D341Med (cell line): ENCODE data around the gene GRB10.

Experiments used
- DNase-seq: peaks from one replicate; pipeline ENCODE4 v3.0.0; 2012; ENCODE audit warnings: low spot score

The GRB10 gene

GRCh38 chr7:50782375-50783208 is at the start of gene GRB10:
TSS of gene GRB10 (minus strand) at chr7:50782896. CDS start at chr7:50732322, 50,574 bp downstream.
- DNase-seq, result peak; percentile 77

GRCh38 chr7:50828801-50829200 is 46.1 kb upstream of the GRB10 start:
- DNase-seq, result no peak

- DNase-seq, result no peak
Observed at GRCh38 chr7:50828116-50828515, 45.4 kb upstream of the GRB10 start.

- no peak for DNase-seq
Observed at GRCh38 chr7:50827281-50827680, 44.6 kb upstream of the GRB10 start.

DNA sequence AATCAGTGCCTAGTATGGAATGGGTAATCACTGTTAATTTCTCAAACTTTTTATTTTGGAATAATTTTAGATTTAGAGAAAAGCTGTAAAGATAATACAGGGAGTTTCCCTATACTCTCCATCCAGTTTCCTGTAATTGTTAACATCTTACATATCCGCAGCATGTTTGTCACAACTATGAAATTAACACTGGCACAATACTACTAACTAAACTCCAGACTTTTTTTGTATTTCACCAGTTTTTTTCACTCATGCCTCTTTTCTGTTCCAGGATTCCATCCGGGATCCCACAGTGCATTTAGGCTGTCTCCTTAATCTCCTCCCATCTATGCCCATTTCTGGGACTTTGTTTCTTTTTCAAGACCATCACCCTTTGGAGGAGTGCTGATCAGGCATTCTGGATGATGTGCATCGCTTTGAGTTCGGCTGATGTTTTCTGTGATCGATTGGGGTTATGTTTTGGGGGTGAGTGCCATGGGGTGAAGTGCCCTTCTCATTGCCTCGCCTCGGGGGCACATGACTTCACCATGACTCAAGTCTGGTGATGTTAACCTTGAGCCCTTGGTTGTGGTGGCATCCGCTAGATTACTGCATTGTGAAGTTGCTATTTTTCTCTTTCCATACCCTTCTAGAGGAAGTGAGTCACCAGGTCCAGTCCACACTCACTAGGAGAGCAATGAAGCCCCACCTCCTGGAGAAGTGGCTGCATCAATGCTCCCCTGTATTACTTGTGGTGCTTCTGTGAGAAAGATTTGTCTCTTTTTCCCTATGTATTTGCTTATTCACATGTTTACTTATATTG is 43.9 kb upstream of the GRB10 start:
- no peak for DNase-seq

DNA sequence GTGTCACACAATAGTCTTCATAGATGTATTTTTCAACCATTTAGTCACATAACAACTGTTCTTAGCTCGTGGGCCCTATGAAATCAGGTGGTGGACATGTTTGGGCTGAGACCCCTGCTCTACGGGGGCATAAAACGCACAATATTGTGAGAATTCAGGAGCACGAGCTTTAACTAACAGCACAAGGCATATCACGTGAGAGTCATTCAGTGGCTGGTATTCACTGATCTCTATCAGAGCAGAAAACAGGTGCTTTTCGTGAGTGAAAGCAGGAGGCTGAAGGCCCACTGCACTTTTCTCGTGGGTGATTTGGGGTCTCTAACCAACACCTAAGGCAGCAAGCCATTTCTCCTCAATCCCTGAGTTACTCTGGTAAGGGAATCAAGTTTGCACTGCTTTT is 42.8 kb upstream of the GRB10 start:
- DNase-seq, result no peak

- no peak for DNase-seq
Observed at GRCh38 chr7:50824882-50825281, 42.2 kb upstream of the GRB10 start.

GRCh38 chr7:50822706-50823105 is 40.0 kb upstream of the GRB10 start:
- no peak for DNase-seq

DNA sequence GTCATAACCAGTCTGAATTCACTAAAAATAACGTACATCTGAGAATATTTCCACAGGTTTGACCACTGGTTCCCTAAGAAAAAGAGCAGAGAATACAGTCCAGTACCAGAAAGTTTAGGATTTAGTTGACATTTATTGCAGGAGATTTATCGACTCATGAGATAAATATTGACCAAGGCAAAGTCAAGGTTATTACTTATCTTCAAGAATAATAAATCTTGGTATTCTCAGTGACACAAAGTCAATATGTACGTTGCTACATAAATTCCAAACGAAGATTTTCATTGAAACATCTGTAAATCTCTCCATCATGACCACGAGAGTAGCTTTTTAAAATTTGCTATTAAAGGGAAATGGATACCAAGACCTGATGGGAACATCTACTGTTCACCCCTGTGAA is 39.4 kb upstream of the GRB10 start:
- DNase-seq, result no peak

GRCh38 chr7:50821457-50822008 is 38.8 kb upstream of the GRB10 start:
- no peak for DNase-seq

GRCh38 chr7:50818324-50818723 is 35.6 kb upstream of the GRB10 start:
- no peak for DNase-seq

GRCh38 chr7:50817561-50817960 is 34.9 kb upstream of the GRB10 start:
- no peak for DNase-seq

GRCh38 chr7:50815138-50815537 is 32.4 kb upstream of the GRB10 start:
- no peak for DNase-seq

GRCh38 chr7:50814166-50814565 is 31.5 kb upstream of the GRB10 start:
- DNase-seq, result no peak

GRCh38 chr7:50812841-50813475 is 30.3 kb upstream of the GRB10 start:
- no peak for DNase-seq

DNA sequence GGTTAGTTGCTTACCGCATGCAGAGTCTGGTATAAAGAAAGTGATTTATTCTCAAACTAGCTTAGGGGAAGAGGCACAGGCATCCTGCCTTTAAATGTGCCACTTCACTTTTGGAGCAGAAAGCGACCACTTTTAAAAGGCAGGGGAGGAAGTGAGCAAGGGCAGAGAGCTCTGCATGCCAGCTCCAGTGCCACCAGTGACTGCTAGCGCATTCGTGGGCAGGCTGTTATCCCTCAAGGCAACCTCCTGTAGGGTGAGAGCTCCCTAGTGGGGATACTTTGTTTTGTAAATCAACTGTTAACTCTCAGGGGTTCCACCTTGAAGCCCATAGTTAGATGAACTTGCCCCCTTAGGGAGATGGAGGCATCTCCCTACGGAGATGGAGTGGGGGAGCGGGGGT is 29.4 kb upstream of the GRB10 start:
- DNase-seq, result no peak

- DNase-seq, result no peak
Observed at GRCh38 chr7:50808282-50808888, 25.7 kb upstream of the GRB10 start.

DNA sequence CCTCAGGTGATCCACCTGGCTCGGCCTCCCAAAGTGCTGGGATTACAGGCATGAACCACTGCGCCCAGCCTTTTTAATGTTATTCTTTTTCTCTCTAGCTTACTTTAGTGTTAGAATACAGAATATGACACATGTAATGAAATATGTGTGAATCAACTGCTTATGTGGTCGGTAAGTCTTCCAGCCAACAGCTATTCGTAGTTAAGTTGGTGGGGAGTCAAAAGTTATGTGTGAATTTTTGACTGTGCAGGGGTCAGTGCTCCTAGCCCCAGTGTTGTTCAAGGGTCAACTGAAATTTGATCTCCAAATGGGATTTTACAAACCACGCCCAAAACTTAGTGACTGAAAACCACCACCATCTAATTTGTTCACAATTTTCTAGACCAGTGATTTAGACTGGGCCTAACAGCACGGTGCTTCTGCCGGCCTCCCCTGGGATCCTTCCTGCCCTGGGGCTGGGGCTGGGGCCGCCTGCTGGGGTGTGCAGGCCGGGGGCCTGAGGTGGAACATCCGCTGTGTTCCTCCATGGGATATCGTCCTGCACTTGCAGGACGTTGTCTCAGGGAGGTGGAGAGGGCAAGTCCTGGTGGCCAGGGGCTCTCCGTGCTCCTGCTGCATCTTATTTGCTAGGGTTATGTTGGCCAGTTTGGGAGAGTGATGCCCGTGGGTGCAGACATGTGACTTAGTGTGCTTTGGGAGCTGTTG is 24.5 kb upstream of the GRB10 start:
- no peak for DNase-seq

GRCh38 chr7:50806143-50806542 is 23.4 kb upstream of the GRB10 start:
- no peak for DNase-seq

GRCh38 chr7:50805447-50806125 is 22.9 kb upstream of the GRB10 start:
- no peak for DNase-seq
